Measurements from ENCODE around the gene SPPL2B. TPM values are rescaled to one million over a fixed set of nuclear protein-coding genes. Genes with fewer than 3 reads are reported as not detected.

Gene SPPL2B
- total RNA-seq, 1 donor from 2014 or later: 142 TPM

DNA sequence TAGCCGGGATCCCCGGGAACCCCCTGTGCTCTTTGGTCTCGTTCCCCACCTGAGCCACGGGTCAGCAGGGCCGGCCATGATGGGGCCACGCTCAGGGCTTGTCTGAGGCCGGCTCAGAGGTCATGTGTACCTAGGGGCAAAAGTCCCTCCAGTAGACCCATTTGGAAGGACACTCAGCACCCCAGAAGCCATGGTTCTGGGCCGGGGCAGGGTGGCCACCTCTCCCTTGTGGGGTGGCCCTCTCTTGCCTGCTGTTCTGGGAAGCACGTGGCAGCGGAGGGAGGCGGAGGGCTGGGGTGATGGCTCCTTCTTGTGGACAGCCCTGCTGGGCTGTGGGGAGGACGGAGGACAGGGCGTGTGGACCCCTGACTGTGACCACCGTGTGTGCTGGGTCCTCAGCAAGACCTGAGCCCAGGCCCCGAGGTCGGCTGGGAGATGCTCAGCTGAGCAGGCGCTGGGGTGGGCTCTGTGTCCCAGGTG, 40.1 kb upstream of the SPPL2B start:
- no peaks in the 10 kb centered on the region for H3K9me3 Mint-ChIP-seq
- H3K4me1 Mint-ChIP-seq: peaks cover 42% of the 10 kb centered on the region
- TF ChIP-seq, protein P1, sequence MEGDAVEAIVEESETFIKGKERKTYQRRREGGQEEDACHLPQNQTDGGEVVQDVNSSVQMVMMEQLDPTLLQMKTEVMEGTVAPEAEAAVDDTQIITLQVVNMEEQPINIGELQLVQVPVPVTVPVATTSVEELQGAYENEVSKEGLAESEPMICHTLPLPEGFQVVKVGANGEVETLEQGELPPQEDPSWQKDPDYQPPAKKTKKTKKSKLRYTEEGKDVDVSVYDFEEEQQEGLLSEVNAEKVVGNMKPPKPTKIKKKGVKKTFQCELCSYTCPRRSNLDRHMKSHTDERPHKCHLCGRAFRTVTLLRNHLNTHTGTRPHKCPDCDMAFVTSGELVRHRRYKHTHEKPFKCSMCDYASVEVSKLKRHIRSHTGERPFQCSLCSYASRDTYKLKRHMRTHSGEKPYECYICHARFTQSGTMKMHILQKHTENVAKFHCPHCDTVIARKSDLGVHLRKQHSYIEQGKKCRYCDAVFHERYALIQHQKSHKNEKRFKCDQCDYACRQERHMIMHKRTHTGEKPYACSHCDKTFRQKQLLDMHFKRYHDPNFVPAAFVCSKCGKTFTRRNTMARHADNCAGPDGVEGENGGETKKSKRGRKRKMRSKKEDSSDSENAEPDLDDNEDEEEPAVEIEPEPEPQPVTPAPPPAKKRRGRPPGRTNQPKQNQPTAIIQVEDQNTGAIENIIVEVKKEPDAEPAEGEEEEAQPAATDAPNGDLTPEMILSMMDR (IDR thresholded peaks at IDR 0.05): no peak
- CTCF ChIA-PET: interaction anchor here (1.1 to 2.5 kb wide), 7 partner anchors 10 to 106 kb away, joined by 3 to 13 read pairs (median 4); no protein-coding TSS in a partner anchor
- ATAC-seq (ENCODE audit: low read depth): no peak
- peak overlapping the region; percentile 90 for H3K27ac Mint-ChIP-seq
- H3K27me3 Mint-ChIP-seq: no peaks in the 10 kb centered on the region
- H3K36me3 Mint-ChIP-seq (ENCODE audit: low read depth): peaks cover 7% of the 10 kb centered on the region
- no peak for DNase-seq
- intact Hi-C loops (cut with micrococcal nuclease): loop anchor here (2.0 kb wide), 1 partner anchor 14 kb away; no protein-coding TSS in a partner anchor
- peak overlapping the region; percentile 90 for H3K4me3 Mint-ChIP-seq
- POLR2A ChIA-PET: interaction anchor here (0.6 to 3.2 kb wide), 16 partner anchors 9 to 1019 kb away, joined by 3 to 73 read pairs (median 10); partner anchors contain the start of genes CIRBP, GADD45B, LSM7 and SPPL2B

DNA sequence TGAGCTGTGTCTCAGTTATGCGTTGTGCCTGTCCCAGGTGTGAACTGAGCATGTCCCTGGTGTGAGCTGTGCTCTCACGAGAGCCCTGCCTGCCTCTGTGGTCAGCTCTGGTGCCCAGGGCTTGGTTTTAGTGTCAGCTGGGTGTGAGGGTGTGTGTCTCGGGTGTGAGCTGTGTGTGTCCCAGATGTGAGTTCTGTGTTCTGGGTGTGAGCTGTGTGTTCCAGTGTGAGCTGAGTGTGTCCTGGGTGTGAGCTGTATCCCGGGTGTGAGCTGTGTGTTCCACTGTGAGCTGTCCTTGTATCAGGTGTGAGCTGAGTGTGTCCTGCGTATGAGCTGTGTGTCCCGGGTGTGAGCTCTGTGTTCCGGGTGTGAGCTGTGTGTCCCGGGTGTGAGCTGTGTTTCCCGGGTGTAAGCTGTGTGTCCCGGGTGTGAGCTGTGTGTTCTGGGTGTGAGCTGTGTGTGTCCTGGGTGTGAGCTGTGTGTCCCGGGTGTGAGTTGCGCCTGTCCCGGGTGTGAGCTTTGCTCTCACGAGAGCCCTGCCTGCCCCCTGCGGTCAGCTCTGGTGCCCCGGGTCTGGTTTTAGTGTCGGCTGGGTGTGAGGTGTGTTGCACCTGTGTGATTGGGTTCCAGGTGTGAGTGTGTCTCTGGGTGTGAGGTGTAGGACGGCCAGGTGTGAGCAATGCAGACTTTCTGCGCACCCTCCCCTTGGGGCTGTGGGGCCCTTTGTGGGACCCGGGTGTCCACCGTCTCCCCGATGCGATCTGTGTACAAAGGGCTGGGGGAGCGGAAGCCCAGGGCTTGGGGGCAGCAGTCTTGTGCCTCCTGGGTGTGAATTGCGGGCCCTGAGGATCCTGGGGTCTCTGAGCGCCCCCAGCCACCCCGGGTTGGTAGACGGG, 39.4 kb upstream of the SPPL2B start:
- TF ChIP-seq, protein P1 (IDR thresholded peaks at IDR 0.05): no peak
- H3K9me3 Mint-ChIP-seq: no peaks in the 10 kb centered on the region
- ATAC-seq (ENCODE audit: low read depth) (peak; percentile 31), DNase-seq (peak; percentile 54)
- intact Hi-C loops (cut with micrococcal nuclease): loop anchor here (1.0 to 2.0 kb wide), 3 partner anchors 14 to 43 kb away; no protein-coding TSS in a partner anchor
- H3K27me3 Mint-ChIP-seq: no peaks in the 10 kb centered on the region
- peaks cover 11% of the 10 kb centered on the region for H3K36me3 Mint-ChIP-seq (ENCODE audit: low read depth)
- CTCF ChIA-PET: interaction anchor here (0.8 to 2.5 kb wide), 8 partner anchors 11 to 105 kb away, joined by 3 to 13 read pairs (median 4); no protein-coding TSS in a partner anchor
- H3K27ac Mint-ChIP-seq: peak overlapping the region; percentile 90
- peak overlapping the region; percentile 90 for H3K4me3 Mint-ChIP-seq
- H3K4me1 Mint-ChIP-seq: peaks cover 46% of the 10 kb centered on the region
- POLR2A ChIA-PET: interaction anchor here (0.6 to 3.2 kb wide), 32 partner anchors 8 to 1020 kb away, joined by 3 to 73 read pairs (median 4); partner anchors contain the start of genes CIRBP, GADD45B, LSM7 and PLEKHJ1

DNA sequence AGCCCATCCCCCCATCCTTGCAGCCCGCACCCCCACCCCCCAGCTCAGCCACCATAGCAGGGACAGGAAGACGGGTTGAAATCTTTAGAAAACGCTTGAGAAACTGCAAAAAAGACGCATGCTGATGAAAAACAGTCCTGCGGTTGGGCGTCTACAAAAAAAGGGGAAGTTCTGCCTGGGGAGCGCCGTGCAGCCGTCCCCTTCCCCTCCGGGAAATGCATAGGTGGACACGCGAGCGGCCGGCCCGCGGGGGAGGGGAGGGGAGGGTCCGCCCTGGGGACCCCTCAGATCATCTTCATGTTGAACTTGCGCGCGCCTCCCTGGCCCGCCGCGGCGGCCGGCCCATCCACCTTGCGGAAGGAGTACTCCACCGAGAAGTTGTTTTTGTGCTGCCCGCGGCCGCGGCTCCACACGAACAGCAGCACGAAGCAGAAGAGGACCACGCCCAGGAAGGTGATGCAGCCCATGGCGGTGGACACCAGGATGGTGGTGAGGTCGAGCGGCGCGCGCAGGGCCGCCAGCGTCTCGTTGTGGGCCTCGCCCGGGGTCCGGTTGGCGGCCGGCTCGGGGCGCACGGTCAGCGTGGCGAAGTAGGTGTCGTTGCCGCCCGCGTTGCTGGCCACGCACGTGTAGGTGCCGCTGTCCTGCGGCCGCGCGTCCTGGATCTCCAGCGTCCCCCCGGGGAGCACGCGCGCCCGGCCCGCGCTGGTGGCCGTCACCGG, 38.6 kb upstream of the SPPL2B start:
- Mint-ChIP-seq H3K36me3 (ENCODE audit: low read depth) (peaks cover 11% of the 10 kb centered on the region), H3K4me1 (peaks cover 54% of the 10 kb centered on the region), H3K9me3 (no peaks in the 10 kb centered on the region), H3K4me3 (peak overlapping the region; percentile 90), H3K27ac (peak overlapping the region; percentile 90), H3K27me3 (no peaks in the 10 kb centered on the region)
- ChIA-PET POLR2A (interaction anchor here (0.6 to 3.2 kb wide), 33 partner anchors 9 to 892 kb away, joined by 3 to 73 read pairs (median 4); partner anchors contain the start of genes GADD45B, LSM7, PLEKHJ1 and SPPL2B), CTCF (interaction anchor here (0.8 to 2.5 kb wide), 7 partner anchors 12 to 104 kb away, joined by 3 to 13 read pairs (median 4); no protein-coding TSS in a partner anchor)
- intact Hi-C loops (cut with micrococcal nuclease): loop anchor here (1.0 to 2.0 kb wide), 3 partner anchors 13 to 42 kb away; no protein-coding TSS in a partner anchor
- ATAC-seq (ENCODE audit: low read depth) (peak; percentile 69), DNase-seq (peak; percentile 69)
- TF ChIP-seq, protein P1 (IDR thresholded peaks at IDR 0.05): no peak

DNA sequence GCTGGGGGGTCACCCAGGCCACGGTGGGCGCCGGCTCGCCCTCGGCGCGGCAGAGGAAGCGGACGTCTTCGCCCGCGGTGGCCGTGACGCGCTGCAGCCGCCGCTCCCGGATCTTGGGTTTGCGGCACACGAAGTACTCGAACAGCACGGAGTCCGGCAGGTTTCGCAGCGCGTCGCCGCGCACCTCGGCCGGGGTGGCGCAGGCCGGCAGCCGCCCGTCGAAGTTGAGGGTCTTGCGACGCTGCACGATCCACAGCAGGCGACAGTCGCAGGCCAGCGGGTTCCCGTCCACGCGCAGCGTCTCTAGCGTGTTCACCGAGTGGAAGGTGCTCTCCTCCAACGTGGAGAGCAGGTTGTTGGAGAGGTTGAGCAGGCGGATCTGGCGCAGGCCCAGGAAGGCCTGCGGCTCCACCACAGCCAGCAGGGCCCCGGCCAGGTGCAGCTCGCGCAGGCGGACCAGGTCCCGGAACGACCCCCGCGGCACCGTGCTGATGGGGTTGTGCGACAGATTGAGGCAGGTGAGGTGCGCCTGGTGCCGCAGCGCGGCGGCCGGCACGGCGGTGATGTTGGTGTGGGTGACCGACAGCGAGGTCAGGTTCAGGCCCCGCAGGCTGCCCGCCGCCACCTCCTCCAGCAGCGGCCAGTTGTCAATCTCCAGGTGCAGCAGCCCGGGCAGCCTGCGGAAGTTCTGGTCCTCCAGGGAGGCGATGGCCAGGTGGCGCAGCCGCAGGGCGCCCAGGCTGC, 37.9 kb upstream of the SPPL2B start:
- Mint-ChIP-seq H3K27me3 (no peaks in the 10 kb centered on the region), H3K9me3 (no peaks in the 10 kb centered on the region), H3K4me1 (peaks cover 62% of the 10 kb centered on the region), H3K36me3 (ENCODE audit: low read depth) (peaks cover 16% of the 10 kb centered on the region), H3K27ac (peak overlapping the region; percentile 50), H3K4me3 (peak overlapping the region; percentile 80)
- intact Hi-C loops (cut with micrococcal nuclease): no loop called here
- DNase-seq (peak; percentile 53), ATAC-seq (ENCODE audit: low read depth) (peak; percentile 5)
- ChIA-PET POLR2A (interaction anchor here (0.5 to 2.3 kb wide), 9 partner anchors 11 to 205 kb away, joined by 3 to 18 read pairs (median 4); no protein-coding TSS in a partner anchor), CTCF (interaction anchor here (0.9 to 1.1 kb wide), 2 partner anchors 18 to 25 kb away, joined by 3 read pairs; no protein-coding TSS in a partner anchor)
- TF ChIP-seq, protein P1 (IDR thresholded peaks at IDR 0.05): no peak
